ENCODE results near the gene EMCN.

EMCN gene

DNA sequence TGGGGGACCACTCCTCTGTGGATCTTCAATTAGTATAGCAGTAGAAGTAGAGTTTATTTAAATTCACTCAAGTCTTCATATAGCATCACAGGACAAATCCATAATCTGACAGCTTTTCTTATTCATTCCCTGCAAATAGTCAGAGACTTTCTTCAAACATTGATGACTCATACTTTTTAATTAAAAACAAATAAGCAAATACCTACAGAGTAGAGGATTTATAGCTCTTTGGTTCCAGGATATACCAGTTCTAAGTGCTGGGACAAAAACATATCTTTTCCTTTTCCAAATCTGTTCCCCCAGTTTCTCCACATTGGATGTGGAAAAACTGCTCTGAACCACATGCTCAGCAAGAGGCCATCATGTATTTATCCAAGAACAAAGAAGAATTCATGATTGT, 24.1 kb downstream of the EMCN start:
- DNase-seq (ENCODE audit: low read depth, low spot score): no peak
- H3K4me1 ChIP-seq (ENCODE audit: insufficient read depth, insufficient read length): no peaks in the 10 kb centered on the region
- H3K27me3 ChIP-seq (ENCODE audit: insufficient read depth, insufficient read length): no peaks in the 10 kb centered on the region
- no peaks in the 10 kb centered on the region for H3K9me3 ChIP-seq (ENCODE audit: insufficient read depth, low read length)
- H3K36me3 ChIP-seq (ENCODE audit: insufficient read depth, insufficient read length, low read length): no peaks in the 10 kb centered on the region
- H3K4me3 ChIP-seq (ENCODE audit: insufficient read length, low read depth): no peak overlapping the region
- TF ChIP-seq YY1 (IDR thresholded peaks at IDR 0.05; ENCODE audit: insufficient read depth, insufficient read length): no peak
- no peak for TF ChIP-seq SUZ12 (IDR thresholded peaks at IDR 0.05; ENCODE audit: extremely low read depth, insufficient read depth, insufficient read length)
- TF ChIP-seq ZNF274 (IDR thresholded peaks at IDR 0.05; ENCODE audit: low read depth, low read length): no peak
- H3K9ac ChIP-seq (ENCODE audit: insufficient read length, low read depth): no peak overlapping the region

- Histone ChIP-seq H3K36me3 (ENCODE audit: insufficient read depth, insufficient read length, low read length) (no peaks in the 10 kb centered on the region), H3K27me3 (ENCODE audit: insufficient read depth, insufficient read length) (no peaks in the 10 kb centered on the region), H3K9ac (ENCODE audit: insufficient read length, low read depth) (no peak overlapping the region), H3K4me1 (ENCODE audit: insufficient read depth, insufficient read length) (no peaks in the 10 kb centered on the region), H3K9me3 (ENCODE audit: insufficient read depth, low read length) (no peaks in the 10 kb centered on the region), H3K4me3 (ENCODE audit: insufficient read length, low read depth) (no peak overlapping the region)
- DNase-seq (ENCODE audit: low read depth, low spot score): no peak
- TF ChIP-seq YY1 (IDR thresholded peaks at IDR 0.05; ENCODE audit: insufficient read depth, insufficient read length) (no peak), ZNF274 (IDR thresholded peaks at IDR 0.05; ENCODE audit: low read depth, low read length) (no peak), SUZ12 (IDR thresholded peaks at IDR 0.05; ENCODE audit: extremely low read depth, insufficient read depth, insufficient read length) (no peak)
These were observed 25.7 kb downstream of the EMCN start for GRCh38 chr4:100492129-100492528.

DNA sequence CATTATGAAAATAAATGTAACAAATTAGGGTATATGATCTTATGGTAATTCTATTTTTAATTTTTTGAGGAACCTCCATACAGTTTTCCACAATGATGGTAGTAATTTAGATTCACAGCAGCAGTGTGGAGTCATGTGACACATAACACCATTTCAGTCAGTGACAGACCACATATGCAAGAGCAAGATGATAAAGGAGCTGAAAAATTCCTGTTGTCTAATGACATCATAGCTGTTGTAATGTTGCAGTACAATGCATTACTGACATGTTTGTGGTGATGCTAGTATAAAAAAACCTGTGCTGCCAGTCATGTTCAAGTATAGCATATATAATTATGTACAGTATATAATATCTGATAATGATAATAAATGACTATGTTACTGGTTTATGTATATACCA, 28.5 kb downstream of the EMCN start:
- DNase-seq (ENCODE audit: low read depth, low spot score): no peak
- Histone ChIP-seq H3K4me3 (ENCODE audit: insufficient read length, low read depth) (no peak overlapping the region), H3K4me1 (ENCODE audit: insufficient read depth, insufficient read length) (no peaks in the 10 kb centered on the region), H3K36me3 (ENCODE audit: insufficient read depth, insufficient read length, low read length) (no peaks in the 10 kb centered on the region), H3K9me3 (ENCODE audit: insufficient read depth, low read length) (no peaks in the 10 kb centered on the region), H3K9ac (ENCODE audit: insufficient read length, low read depth) (no peak overlapping the region), H3K27me3 (ENCODE audit: insufficient read depth, insufficient read length) (no peaks in the 10 kb centered on the region)
- TF ChIP-seq SUZ12 (IDR thresholded peaks at IDR 0.05; ENCODE audit: extremely low read depth, insufficient read depth, insufficient read length): no peak
- no peak for TF ChIP-seq ZNF274 (IDR thresholded peaks at IDR 0.05; ENCODE audit: low read depth, low read length)

DNA sequence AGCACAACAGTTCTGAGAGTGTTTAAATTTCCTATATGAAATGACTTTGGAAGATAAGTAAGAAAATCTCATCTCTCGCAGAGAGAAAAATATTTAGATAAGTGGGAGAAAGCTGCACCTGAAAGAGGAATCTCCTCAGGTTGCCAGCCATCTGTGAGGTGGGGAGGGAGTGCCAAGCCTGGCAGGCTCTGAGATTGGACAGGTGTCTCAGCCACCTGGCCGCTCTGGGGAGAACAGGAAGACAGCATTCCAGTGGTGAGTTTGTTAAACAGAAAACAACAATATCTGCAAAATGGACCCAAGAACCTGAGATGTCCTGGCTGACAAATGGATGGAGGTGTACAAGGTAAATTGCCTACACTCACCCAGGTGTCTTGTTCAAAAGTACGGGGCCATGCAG, 31.3 kb downstream of the EMCN start:
- Histone ChIP-seq H3K27me3 (ENCODE audit: insufficient read depth, insufficient read length) (no peaks in the 10 kb centered on the region), H3K4me3 (ENCODE audit: insufficient read length, low read depth) (no peak overlapping the region), H3K9ac (ENCODE audit: insufficient read length, low read depth) (no peak overlapping the region), H3K36me3 (ENCODE audit: insufficient read depth, insufficient read length, low read length) (no peaks in the 10 kb centered on the region), H3K4me1 (ENCODE audit: insufficient read depth, insufficient read length) (no peaks in the 10 kb centered on the region), H3K9me3 (ENCODE audit: insufficient read depth, low read length) (no peaks in the 10 kb centered on the region)
- no peak for TF ChIP-seq YY1 (IDR thresholded peaks at IDR 0.05; ENCODE audit: insufficient read depth, insufficient read length)
- TF ChIP-seq SUZ12 (IDR thresholded peaks at IDR 0.05; ENCODE audit: extremely low read depth, insufficient read depth, insufficient read length): no peak
- no peak for TF ChIP-seq ZNF274 (IDR thresholded peaks at IDR 0.05; ENCODE audit: low read depth, low read length)
- DNase-seq (ENCODE audit: low read depth, low spot score): no peak

GRCh38 chr4:100483796-100484195, 34.0 kb downstream of the EMCN start:
- Histone ChIP-seq H3K27me3 (ENCODE audit: insufficient read depth, insufficient read length) (no peaks in the 10 kb centered on the region), H3K36me3 (ENCODE audit: insufficient read depth, insufficient read length, low read length) (no peaks in the 10 kb centered on the region), H3K9ac (ENCODE audit: insufficient read length, low read depth) (no peak overlapping the region), H3K4me3 (ENCODE audit: insufficient read length, low read depth) (no peak overlapping the region), H3K9me3 (ENCODE audit: insufficient read depth, low read length) (no peaks in the 10 kb centered on the region), H3K4me1 (ENCODE audit: insufficient read depth, insufficient read length) (no peaks in the 10 kb centered on the region)
- no peak for TF ChIP-seq ZNF274 (IDR thresholded peaks at IDR 0.05; ENCODE audit: low read depth, low read length)
- TF ChIP-seq SUZ12 (IDR thresholded peaks at IDR 0.05; ENCODE audit: extremely low read depth, insufficient read depth, insufficient read length): no peak
- TF ChIP-seq YY1 (IDR thresholded peaks at IDR 0.05; ENCODE audit: insufficient read depth, insufficient read length): no peak
- no peak for DNase-seq (ENCODE audit: low read depth, low spot score)

GRCh38 chr4:100479971-100480370, 37.9 kb downstream of the EMCN start:
- no peak overlapping the region for H3K4me3 ChIP-seq (ENCODE audit: insufficient read length, low read depth)
- TF ChIP-seq SUZ12 (IDR thresholded peaks at IDR 0.05; ENCODE audit: extremely low read depth, insufficient read depth, insufficient read length) (no peak), ZNF274 (IDR thresholded peaks at IDR 0.05; ENCODE audit: low read depth, low read length) (no peak), YY1 (IDR thresholded peaks at IDR 0.05; ENCODE audit: insufficient read depth, insufficient read length) (no peak)
- H3K4me1 ChIP-seq (ENCODE audit: insufficient read depth, insufficient read length): no peaks in the 10 kb centered on the region
- no peak overlapping the region for H3K9ac ChIP-seq (ENCODE audit: insufficient read length, low read depth)
- H3K27me3 ChIP-seq (ENCODE audit: insufficient read depth, insufficient read length): no peaks in the 10 kb centered on the region
- H3K36me3 ChIP-seq (ENCODE audit: insufficient read depth, insufficient read length, low read length): no peaks in the 10 kb centered on the region
- H3K9me3 ChIP-seq (ENCODE audit: insufficient read depth, low read length): no peaks in the 10 kb centered on the region
- DNase-seq (ENCODE audit: low read depth, low spot score): no peak

- no peak for DNase-seq (ENCODE audit: low read depth, low spot score)
- no peaks in the 10 kb centered on the region for H3K9me3 ChIP-seq (ENCODE audit: insufficient read depth, low read length)
- H3K4me3 ChIP-seq (ENCODE audit: insufficient read length, low read depth): no peak overlapping the region
- no peaks in the 10 kb centered on the region for H3K4me1 ChIP-seq (ENCODE audit: insufficient read depth, insufficient read length)
- TF ChIP-seq SUZ12 (IDR thresholded peaks at IDR 0.05; ENCODE audit: extremely low read depth, insufficient read depth, insufficient read length) (no peak), ZNF274 (IDR thresholded peaks at IDR 0.05; ENCODE audit: low read depth, low read length) (no peak)
- H3K27me3 ChIP-seq (ENCODE audit: insufficient read depth, insufficient read length): no peaks in the 10 kb centered on the region
- H3K36me3 ChIP-seq (ENCODE audit: insufficient read depth, insufficient read length, low read length): no peaks in the 10 kb centered on the region
- no peak overlapping the region for H3K9ac ChIP-seq (ENCODE audit: insufficient read length, low read depth)
These were observed 48.3 kb downstream of the EMCN start for GRCh38 chr4:100469555-100469954.

DNA sequence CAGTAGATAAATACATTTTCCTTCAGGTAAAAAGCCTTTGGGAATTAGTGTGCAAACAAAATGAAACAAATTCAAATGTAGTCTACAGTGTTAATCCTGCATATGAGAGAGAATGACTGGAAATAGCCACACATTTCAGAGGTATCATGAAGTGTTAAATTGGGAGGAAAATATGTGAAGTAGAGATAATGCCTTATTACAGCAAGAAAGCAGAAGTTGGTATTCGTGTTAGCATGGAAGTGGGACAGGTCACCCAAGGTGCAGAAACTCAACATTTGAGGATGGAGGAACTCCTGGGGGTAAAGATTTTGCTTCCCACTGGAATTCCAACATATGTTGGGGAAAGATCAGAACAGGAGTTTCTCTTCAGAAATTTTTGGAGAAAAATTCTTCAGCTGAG, 51.3 kb downstream of the EMCN start:
- no peaks in the 10 kb centered on the region for H3K36me3 ChIP-seq (ENCODE audit: insufficient read depth, insufficient read length, low read length)
- no peak overlapping the region for H3K4me3 ChIP-seq (ENCODE audit: insufficient read length, low read depth)
- H3K4me1 ChIP-seq (ENCODE audit: insufficient read depth, insufficient read length): no peaks in the 10 kb centered on the region
- no peak for DNase-seq (ENCODE audit: low read depth, low spot score)
- TF ChIP-seq ZNF274 (IDR thresholded peaks at IDR 0.05; ENCODE audit: low read depth, low read length): no peak
- TF ChIP-seq SUZ12 (IDR thresholded peaks at IDR 0.05; ENCODE audit: extremely low read depth, insufficient read depth, insufficient read length): no peak
- no peak for TF ChIP-seq YY1 (IDR thresholded peaks at IDR 0.05; ENCODE audit: insufficient read depth, insufficient read length)
- no peaks in the 10 kb centered on the region for H3K27me3 ChIP-seq (ENCODE audit: insufficient read depth, insufficient read length)
- H3K9ac ChIP-seq (ENCODE audit: insufficient read length, low read depth): no peak overlapping the region
- no peaks in the 10 kb centered on the region for H3K9me3 ChIP-seq (ENCODE audit: insufficient read depth, low read length)

Measured in NT2/D1 (cell line).